Measurements from ENCODE around the gene BTD. TPM values are rescaled to one million over a fixed set of nuclear protein-coding genes. Genes with fewer than 3 reads are reported as not detected.

Gene BTD
- total and polyA plus RNA-seq, 2 donors (not counting 1 experiment from before 2014, with no cell fraction given), result 24.4 to 24.9 TPM

GRCh38 chr3:15676259-15676658 lies 74.7 kb downstream of the BTD start:
- Histone ChIP-seq H3K9ac (ENCODE audit: insufficient read depth, low read length) (no peak overlapping the region), H3K79me2 (ENCODE audit: control insufficient read depth, insufficient read depth, low read length) (no peaks in the 10 kb centered on the region), H3K4me1 (ENCODE audit: control insufficient read depth, extremely low read depth, insufficient read depth, low read length) (no peaks in the 10 kb centered on the region), H4K20me1 (ENCODE audit: control insufficient read depth, extremely low read depth, insufficient read depth, low read length) (no peaks in the 10 kb centered on the region), H3K4me2 (ENCODE audit: extremely low read depth, insufficient read depth, low read length) (no peak overlapping the region), H3K27ac (ENCODE audit: insufficient read depth, low read length) (no peak overlapping the region), H3K9me3 (ENCODE audit: control insufficient read depth, insufficient read depth, low read depth, low read length) (no peaks in the 10 kb centered on the region), H3K36me3 (ENCODE audit: control insufficient read depth, insufficient read depth, low read length) (peaks cover 5% of the 10 kb centered on the region), H2AFZ (ENCODE audit: low read length) (no peak overlapping the region), H3K27me3 (ENCODE audit: control insufficient read depth, insufficient read depth, low read length) (no peaks in the 10 kb centered on the region), H3K4me3 (replicated peaks in 1 of 4; ENCODE audit: control extremely low read depth in 1 of 4, insufficient read depth in 1 of 4, low read depth in 3 of 4, low read length in 4 of 4) (no peak overlapping the region)
- TF ChIP-seq EZH2 (IDR thresholded peaks at IDR 0.05; ENCODE audit: low read length, missing control alignments), result no peak
- no peak for TF ChIP-seq CTCF (conservative IDR thresholded peaks at IDR 0.05 in 1 of 2, IDR thresholded peaks at IDR 0.05 in 1 of 2; ENCODE audit: low read depth in 1 of 2, low read length in 2 of 2)
- no peak for DNase-seq (ENCODE audit: low read depth in 2 of 2)

GRCh38 chr3:15679306-15679705 lies 77.8 kb downstream of the BTD start:
- no peaks in the 10 kb centered on the region for H4K20me1 ChIP-seq (ENCODE audit: control insufficient read depth, extremely low read depth, insufficient read depth, low read length)
- DNase-seq (ENCODE audit: low read depth in 2 of 2), result no peak
- no peak overlapping the region for H3K27ac ChIP-seq (ENCODE audit: insufficient read depth, low read length)
- H3K4me3 ChIP-seq (replicated peaks in 1 of 4; ENCODE audit: control extremely low read depth in 1 of 4, insufficient read depth in 1 of 4, low read depth in 3 of 4, low read length in 4 of 4), result no peak overlapping the region
- no peaks in the 10 kb centered on the region for H3K9me3 ChIP-seq (ENCODE audit: control insufficient read depth, insufficient read depth, low read depth, low read length)
- no peaks in the 10 kb centered on the region for H3K27me3 ChIP-seq (ENCODE audit: control insufficient read depth, insufficient read depth, low read length)
- no peak overlapping the region for H3K9ac ChIP-seq (ENCODE audit: insufficient read depth, low read length)
- H2AFZ ChIP-seq (ENCODE audit: low read length), result no peak overlapping the region
- H3K4me1 ChIP-seq (ENCODE audit: control insufficient read depth, extremely low read depth, insufficient read depth, low read length), result peaks cover 3% of the 10 kb centered on the region
- H3K4me2 ChIP-seq (ENCODE audit: extremely low read depth, insufficient read depth, low read length), result no peak overlapping the region
- peaks cover 5% of the 10 kb centered on the region for H3K36me3 ChIP-seq (ENCODE audit: control insufficient read depth, insufficient read depth, low read length)
- H3K79me2 ChIP-seq (ENCODE audit: control insufficient read depth, insufficient read depth, low read length), result no peaks in the 10 kb centered on the region
- TF ChIP-seq CTCF (conservative IDR thresholded peaks at IDR 0.05 in 1 of 2, IDR thresholded peaks at IDR 0.05 in 1 of 2; ENCODE audit: low read depth in 1 of 2, low read length in 2 of 2) (no peak), EZH2 (IDR thresholded peaks at IDR 0.05; ENCODE audit: low read length, missing control alignments) (no peak)

- no peaks in the 10 kb centered on the region for H3K79me2 ChIP-seq (ENCODE audit: control insufficient read depth, insufficient read depth, low read length)
- no peaks in the 10 kb centered on the region for H4K20me1 ChIP-seq (ENCODE audit: control insufficient read depth, extremely low read depth, insufficient read depth, low read length)
- no peak overlapping the region for H3K27ac ChIP-seq (ENCODE audit: insufficient read depth, low read length)
- no peak for DNase-seq (ENCODE audit: low read depth in 2 of 2)
- H2AFZ ChIP-seq (ENCODE audit: low read length), result no peak overlapping the region
- TF ChIP-seq EZH2 (IDR thresholded peaks at IDR 0.05; ENCODE audit: low read length, missing control alignments), result no peak
- TF ChIP-seq CTCF (conservative IDR thresholded peaks at IDR 0.05 in 1 of 2, IDR thresholded peaks at IDR 0.05 in 1 of 2; ENCODE audit: low read depth in 1 of 2, low read length in 2 of 2), result no peak
- H3K9me3 ChIP-seq (ENCODE audit: control insufficient read depth, insufficient read depth, low read depth, low read length), result no peaks in the 10 kb centered on the region
- H3K4me3 ChIP-seq (replicated peaks in 1 of 4; ENCODE audit: control extremely low read depth in 1 of 4, insufficient read depth in 1 of 4, low read depth in 3 of 4, low read length in 4 of 4), result no peak overlapping the region
- H3K9ac ChIP-seq (ENCODE audit: insufficient read depth, low read length), result no peak overlapping the region
- peaks cover 3% of the 10 kb centered on the region for H3K4me1 ChIP-seq (ENCODE audit: control insufficient read depth, extremely low read depth, insufficient read depth, low read length)
- H3K27me3 ChIP-seq (ENCODE audit: control insufficient read depth, insufficient read depth, low read length), result no peaks in the 10 kb centered on the region
- H3K36me3 ChIP-seq (ENCODE audit: control insufficient read depth, insufficient read depth, low read length), result peaks cover 18% of the 10 kb centered on the region
- H3K4me2 ChIP-seq (ENCODE audit: extremely low read depth, insufficient read depth, low read length), result no peak overlapping the region
Measured at GRCh38 chr3:15681668-15682067, 80.1 kb downstream of the BTD start.
